DOHH2 (cell line): Measurements from ENCODE around the gene RTL5.

Experiments
- H3F3A ChIP-seq: fragments of 200-600 bp; sonication (generic), shearing (Covaris generic); 2 replicates; pipeline ENCODE4 v1.6.0; 2016; ENCODE audit warnings: antibody characterized with exemption, mild to moderate bottlenecking; ENCODE audit not compliant: control insufficient read depth, insufficient read depth
- H3K27ac ChIP-seq: fragments of 200-600 bp; sonication (generic); 2 replicates; pipeline ENCODE4 v1.5.1; 2014; ENCODE audit warnings: low read depth, mild to moderate bottlenecking, low read length, moderate library complexity
- H3K27me3 ChIP-seq: fragments of 200-600 bp; sonication (generic); 2 replicates; pipeline ENCODE4 v1.6.1; 2014; ENCODE audit warnings: mild to moderate bottlenecking, low read length, mixed read lengths; ENCODE audit not compliant: control insufficient read depth
- H3K36me3 ChIP-seq: fragments of 200-600 bp; sonication (generic); 2 replicates; pipeline ENCODE4 v1.6.1; 2014; ENCODE audit warnings: mild to moderate bottlenecking, low read length, moderate library complexity, mixed read lengths; ENCODE audit not compliant: control insufficient read depth
- H3K4me1 ChIP-seq: fragments of 200-600 bp; sonication (generic); 2 replicates; pipeline ENCODE4 v1.6.1; 2014; ENCODE audit warnings: mild to moderate bottlenecking, low read length, mixed read lengths; ENCODE audit not compliant: control insufficient read depth
- H3K4me2 ChIP-seq: fragments of 200-600 bp; sonication (generic); 2 replicates; pipeline ENCODE4 v1.6.0; 2014; ENCODE audit warnings: mild to moderate bottlenecking, low read length, moderate library complexity
- H3K4me3 ChIP-seq: fragments of 200-600 bp; sonication (generic); 2 replicates; pipeline ENCODE4 v1.5.1; 2014; ENCODE audit warnings: mild to moderate bottlenecking, low read length, mixed read lengths
- H3K79me2 ChIP-seq: fragments of 200-600 bp; sonication (generic); 2 replicates; pipeline ENCODE4 v1.6.1; 2014; ENCODE audit warnings: mild to moderate bottlenecking, low read length, mixed read lengths; ENCODE audit not compliant: control insufficient read depth
- H3K9me2 ChIP-seq: fragments of 200-600 bp; sonication (generic); replicated peaks from 2 replicates; pipeline ENCODE4 v1.6.1; 2014; ENCODE audit warnings: mild to moderate bottlenecking, low read length, mixed read lengths; ENCODE audit not compliant: control insufficient read depth
- H3K9me3 ChIP-seq: fragments of 200-600 bp; sonication (generic); 2 replicates; pipeline ENCODE4 v1.6.1; 2014; ENCODE audit warnings: antibody characterized with exemption, low read length, mixed read lengths; ENCODE audit not compliant: control insufficient read depth, insufficient read depth
- H4K20me1 ChIP-seq: fragments of 200-600 bp; sonication (generic); 2 replicates; pipeline ENCODE4 v1.6.0; 2014; ENCODE audit warnings: low read depth, mild to moderate bottlenecking, antibody characterized with exemption, low read length, moderate library complexity; ENCODE audit not compliant: control insufficient read depth, insufficient read depth
- EZH2phosphoT487 ChIP-seq: fragments of 200-600 bp; sonication (generic); IDR thresholded peaks from 2 replicates; pipeline ENCODE4 v1.6.1; 2017; ENCODE audit warnings: borderline replicate concordance, mild to moderate bottlenecking, antibody characterized with exemption, low read length, moderate library complexity, mixed read lengths
- TF ChIP-seq, protein P1 (sequence below): fragments of 200-600 bp; sonication (generic); IDR thresholded peaks from one replicate; pipeline ENCODE4 v1.5.1; 2014; ENCODE audit warnings: antibody characterized with exemption, mild to moderate bottlenecking, low read depth, low read length; ENCODE audit not compliant: poor library complexity, severe bottlenecking

RTL5 gene

DNA sequence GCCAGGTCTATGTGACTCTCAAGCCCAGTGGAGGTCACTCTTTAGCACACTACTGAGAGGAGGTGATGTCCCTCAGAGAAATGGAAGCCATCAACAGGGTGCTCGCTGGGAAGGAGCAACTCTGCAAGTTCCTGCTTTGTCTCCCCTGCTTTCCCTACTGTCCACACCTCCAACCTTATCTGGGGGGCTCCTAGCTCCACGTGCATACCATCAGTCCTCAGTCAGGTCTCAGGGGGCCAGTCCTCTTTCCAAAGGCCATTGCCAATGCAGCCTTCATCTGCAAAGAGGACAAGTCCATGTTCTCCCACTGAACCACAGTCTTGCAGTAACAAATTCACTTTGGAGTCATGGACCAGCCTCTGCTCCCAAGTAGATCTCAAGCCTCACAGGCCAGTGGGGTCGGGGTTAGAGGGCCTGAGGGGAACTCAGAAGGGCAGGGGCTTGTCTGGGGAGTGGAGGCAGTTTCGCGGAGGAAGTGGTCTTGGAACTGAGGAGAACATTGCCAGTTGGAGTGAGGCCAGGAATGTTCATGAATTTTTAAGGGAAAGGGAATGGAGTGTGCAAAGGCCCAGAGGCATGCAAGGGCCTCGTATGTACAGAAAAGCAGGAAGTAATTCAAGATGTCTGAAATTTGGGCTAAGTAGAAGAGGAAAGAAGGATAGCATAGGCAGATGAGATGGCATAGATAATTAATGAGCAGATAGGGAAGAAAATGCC lies 8.9 kb downstream of the RTL5 start:
- Histone ChIP-seq H3K9me3 (no peaks in the 10 kb centered on the region), H4K20me1 (no peaks in the 10 kb centered on the region), H3K4me1 (no peaks in the 10 kb centered on the region), H3K36me3 (no peaks in the 10 kb centered on the region), H3K79me2 (no peaks in the 10 kb centered on the region), H3F3A (no peaks in the 10 kb centered on the region), H3K27me3 (no peaks in the 10 kb centered on the region), H3K4me2 (no peak overlapping the region), H3K9me2 (no peaks in the 10 kb centered on the region), H3K27ac (no peak overlapping the region), H3K4me3 (no peak overlapping the region)
- TF ChIP-seq, protein P1, sequence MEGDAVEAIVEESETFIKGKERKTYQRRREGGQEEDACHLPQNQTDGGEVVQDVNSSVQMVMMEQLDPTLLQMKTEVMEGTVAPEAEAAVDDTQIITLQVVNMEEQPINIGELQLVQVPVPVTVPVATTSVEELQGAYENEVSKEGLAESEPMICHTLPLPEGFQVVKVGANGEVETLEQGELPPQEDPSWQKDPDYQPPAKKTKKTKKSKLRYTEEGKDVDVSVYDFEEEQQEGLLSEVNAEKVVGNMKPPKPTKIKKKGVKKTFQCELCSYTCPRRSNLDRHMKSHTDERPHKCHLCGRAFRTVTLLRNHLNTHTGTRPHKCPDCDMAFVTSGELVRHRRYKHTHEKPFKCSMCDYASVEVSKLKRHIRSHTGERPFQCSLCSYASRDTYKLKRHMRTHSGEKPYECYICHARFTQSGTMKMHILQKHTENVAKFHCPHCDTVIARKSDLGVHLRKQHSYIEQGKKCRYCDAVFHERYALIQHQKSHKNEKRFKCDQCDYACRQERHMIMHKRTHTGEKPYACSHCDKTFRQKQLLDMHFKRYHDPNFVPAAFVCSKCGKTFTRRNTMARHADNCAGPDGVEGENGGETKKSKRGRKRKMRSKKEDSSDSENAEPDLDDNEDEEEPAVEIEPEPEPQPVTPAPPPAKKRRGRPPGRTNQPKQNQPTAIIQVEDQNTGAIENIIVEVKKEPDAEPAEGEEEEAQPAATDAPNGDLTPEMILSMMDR: no peak
- TF ChIP-seq EZH2phosphoT487: no peak

DNA sequence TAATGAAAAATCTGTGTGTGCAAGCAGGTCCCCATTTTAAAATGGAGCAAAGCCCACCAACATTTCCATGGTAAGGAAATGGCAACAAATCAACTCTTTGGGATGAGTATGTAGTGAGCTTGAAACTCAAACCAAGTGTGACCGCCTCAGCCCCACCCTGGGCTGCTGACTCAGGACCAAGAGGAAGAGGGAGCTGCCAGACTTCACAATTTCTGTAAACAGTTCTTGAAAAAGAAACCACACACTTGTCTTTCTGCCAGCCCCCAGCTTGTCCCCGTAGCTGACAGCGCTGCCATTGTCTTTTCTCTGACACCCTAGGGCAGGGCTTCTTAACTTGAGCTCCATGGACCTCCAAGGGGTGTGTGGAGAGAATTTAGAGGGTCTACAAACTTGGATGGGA lies 10.3 kb downstream of the RTL5 start:
- H3K4me1 ChIP-seq: no peaks in the 10 kb centered on the region
- TF ChIP-seq, protein P1: no peak
- TF ChIP-seq EZH2phosphoT487: no peak
- H3F3A ChIP-seq: no peaks in the 10 kb centered on the region
- H3K9me2 ChIP-seq: no peaks in the 10 kb centered on the region
- no peaks in the 10 kb centered on the region for H3K27me3 ChIP-seq
- no peaks in the 10 kb centered on the region for H3K36me3 ChIP-seq
- H3K4me3 ChIP-seq: no peak overlapping the region
- no peak overlapping the region for H3K4me2 ChIP-seq
- no peak overlapping the region for H3K27ac ChIP-seq
- H4K20me1 ChIP-seq: no peaks in the 10 kb centered on the region
- H3K9me3 ChIP-seq: no peaks in the 10 kb centered on the region
- no peaks in the 10 kb centered on the region for H3K79me2 ChIP-seq

DNA sequence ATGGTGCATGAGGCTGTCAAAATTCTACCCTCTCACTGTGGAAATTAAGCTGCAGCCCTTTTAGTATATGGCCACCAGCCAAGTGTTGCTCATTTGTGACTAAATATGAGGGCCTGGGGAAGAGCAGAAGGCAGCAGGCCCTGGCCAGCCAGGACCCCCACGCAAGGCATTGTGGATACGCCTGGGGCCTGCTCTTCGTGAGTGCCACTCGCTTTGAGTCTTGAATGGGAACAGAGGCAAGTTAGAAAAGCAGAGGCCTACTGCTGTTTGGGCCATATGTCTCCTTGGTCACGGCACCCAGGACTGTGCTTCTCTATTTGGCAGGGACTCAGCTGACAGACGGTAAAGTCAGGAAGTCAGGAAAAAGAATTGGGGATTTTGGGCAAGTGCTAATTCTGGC lies 10.9 kb downstream of the RTL5 start:
- Histone ChIP-seq H3K36me3 (no peaks in the 10 kb centered on the region), H3K4me3 (no peak overlapping the region), H3K27me3 (no peaks in the 10 kb centered on the region), H3F3A (no peaks in the 10 kb centered on the region), H3K9me2 (no peaks in the 10 kb centered on the region), H3K79me2 (no peaks in the 10 kb centered on the region), H3K4me2 (no peak overlapping the region), H3K4me1 (no peaks in the 10 kb centered on the region), H3K9me3 (no peaks in the 10 kb centered on the region), H4K20me1 (no peaks in the 10 kb centered on the region), H3K27ac (no peak overlapping the region)
- TF ChIP-seq, protein P1: no peak
- no peak for TF ChIP-seq EZH2phosphoT487
